T-helper 22 cell (primary cell): ENCODE results near the gene B9D1.
A peak's percentile ranks its signal among the peaks of the same experiment; 100 is the strongest.

ENCODE experiments used
- DNase-seq: peaks from one replicate; pipeline ENCODE4 v3.0.0-alpha.2; 2020; ENCODE audit warnings: low read depth

B9D1 gene

GRCh38 chr17:19362277-19363113, at the start of gene B9D1:
Gene B9D1, minus strand, starts transcription at chr17:19362723. Its CDS starts 154 bp downstream, at chr17:19362569.
- DNase-seq = peak; percentile 86

- no peak for DNase-seq
Measured at GRCh38 chr17:19411631-19412030, 49.1 kb upstream of the B9D1 start.

GRCh38 chr17:19410875-19411620, 48.5 kb upstream of the B9D1 start, which contains the start of gene RNF112:
Gene RNF112, plus strand, starts transcription at chr17:19411232. Its CDS starts 177 bp downstream, at chr17:19411409.
- no peak for DNase-seq

GRCh38 chr17:19410091-19410490, 47.6 kb upstream of the B9D1 start:
- no peak for DNase-seq

- no peak for DNase-seq
Measured at GRCh38 chr17:19409509-19409908, 47.0 kb upstream of the B9D1 start.

GRCh38 chr17:19409066-19409465, 46.5 kb upstream of the B9D1 start:
- no peak for DNase-seq

- no peak for DNase-seq
Measured at GRCh38 chr17:19408346-19408710, 45.8 kb upstream of the B9D1 start.

- DNase-seq = no peak
Measured at GRCh38 chr17:19407601-19408345, 45.2 kb upstream of the B9D1 start.

GRCh38 chr17:19405114-19405513, 42.6 kb upstream of the B9D1 start:
- DNase-seq = no peak

GRCh38 chr17:19404264-19404663, 41.7 kb upstream of the B9D1 start:
- DNase-seq = no peak

GRCh38 chr17:19403021-19403420, 40.5 kb upstream of the B9D1 start:
- no peak for DNase-seq

- DNase-seq = no peak
Measured at GRCh38 chr17:19402171-19402570, 39.6 kb upstream of the B9D1 start.

- no peak for DNase-seq
Measured at GRCh38 chr17:19401321-19402010, 38.9 kb upstream of the B9D1 start.

GRCh38 chr17:19399750-19400450, 37.4 kb upstream of the B9D1 start:
- no peak for DNase-seq

- no peak for DNase-seq
Measured at GRCh38 chr17:19398301-19399181, 36.0 kb upstream of the B9D1 start.

- DNase-seq = no peak
Measured at GRCh38 chr17:19397556-19398041, 35.1 kb upstream of the B9D1 start.

- DNase-seq = no peak
Measured at GRCh38 chr17:19392303-19392702, 29.8 kb upstream of the B9D1 start.

GRCh38 chr17:19391432-19391831, 28.9 kb upstream of the B9D1 start:
- DNase-seq = no peak

GRCh38 chr17:19390951-19391350, 28.4 kb upstream of the B9D1 start:
- no peak for DNase-seq
